ENCODE measurements around the gene C1orf167.

DNA sequence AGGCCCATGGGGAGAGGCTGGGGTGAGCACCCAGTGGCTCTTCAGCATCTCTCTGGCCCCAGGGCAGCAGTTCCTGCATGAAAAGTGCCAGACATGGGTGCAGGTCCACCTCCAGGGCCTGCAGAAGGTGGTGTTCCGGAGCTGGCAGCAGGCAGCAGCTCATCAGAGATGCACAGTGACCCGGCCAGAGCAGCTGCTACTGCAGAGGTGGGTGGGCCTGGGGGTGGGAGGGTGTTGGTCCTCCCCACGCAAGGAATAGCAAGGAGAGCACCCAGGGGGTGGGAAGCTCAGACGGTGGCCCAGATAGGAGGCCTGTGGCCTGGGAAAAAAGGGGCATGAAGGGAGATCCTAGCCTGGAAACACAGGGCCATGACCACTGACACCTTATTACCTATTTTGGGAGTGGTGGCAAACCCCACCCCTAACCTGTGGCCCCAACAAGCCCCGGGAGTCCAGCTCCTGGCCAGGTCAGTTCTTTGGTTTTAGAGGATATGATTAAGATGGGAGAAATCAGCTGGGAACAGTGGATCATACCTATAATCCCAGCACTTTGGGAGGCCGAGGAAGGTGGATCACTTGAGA lies 20.2 kb downstream of the C1orf167 start:
- TF ChIP-seq, protein P1, sequence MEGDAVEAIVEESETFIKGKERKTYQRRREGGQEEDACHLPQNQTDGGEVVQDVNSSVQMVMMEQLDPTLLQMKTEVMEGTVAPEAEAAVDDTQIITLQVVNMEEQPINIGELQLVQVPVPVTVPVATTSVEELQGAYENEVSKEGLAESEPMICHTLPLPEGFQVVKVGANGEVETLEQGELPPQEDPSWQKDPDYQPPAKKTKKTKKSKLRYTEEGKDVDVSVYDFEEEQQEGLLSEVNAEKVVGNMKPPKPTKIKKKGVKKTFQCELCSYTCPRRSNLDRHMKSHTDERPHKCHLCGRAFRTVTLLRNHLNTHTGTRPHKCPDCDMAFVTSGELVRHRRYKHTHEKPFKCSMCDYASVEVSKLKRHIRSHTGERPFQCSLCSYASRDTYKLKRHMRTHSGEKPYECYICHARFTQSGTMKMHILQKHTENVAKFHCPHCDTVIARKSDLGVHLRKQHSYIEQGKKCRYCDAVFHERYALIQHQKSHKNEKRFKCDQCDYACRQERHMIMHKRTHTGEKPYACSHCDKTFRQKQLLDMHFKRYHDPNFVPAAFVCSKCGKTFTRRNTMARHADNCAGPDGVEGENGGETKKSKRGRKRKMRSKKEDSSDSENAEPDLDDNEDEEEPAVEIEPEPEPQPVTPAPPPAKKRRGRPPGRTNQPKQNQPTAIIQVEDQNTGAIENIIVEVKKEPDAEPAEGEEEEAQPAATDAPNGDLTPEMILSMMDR (conservative IDR thresholded peaks at IDR 0.05) = no peak
- TF ChIP-seq ZFX (IDR thresholded peaks at IDR 0.05) = no peak
